HG03575 (cell line): ENCODE measurements around the gene ADGRB3.
"Not testable (repeated sequence)": the region's sequence is repeated elsewhere in the genome, so short reads cannot be mapped to it uniquely, and the experiment has no call there.

Experiments
- ATAC-seq: cut with Tn5 transposase; IDR thresholded peaks from one replicate; pipeline ENCODE4 v1.9.1; 2021; ENCODE audit not compliant: unreplicated experiment, insufficient number of reproducible peaks, low FRiP score; ENCODE audit errors: extremely low read depth

The ADGRB3 gene

DNA sequence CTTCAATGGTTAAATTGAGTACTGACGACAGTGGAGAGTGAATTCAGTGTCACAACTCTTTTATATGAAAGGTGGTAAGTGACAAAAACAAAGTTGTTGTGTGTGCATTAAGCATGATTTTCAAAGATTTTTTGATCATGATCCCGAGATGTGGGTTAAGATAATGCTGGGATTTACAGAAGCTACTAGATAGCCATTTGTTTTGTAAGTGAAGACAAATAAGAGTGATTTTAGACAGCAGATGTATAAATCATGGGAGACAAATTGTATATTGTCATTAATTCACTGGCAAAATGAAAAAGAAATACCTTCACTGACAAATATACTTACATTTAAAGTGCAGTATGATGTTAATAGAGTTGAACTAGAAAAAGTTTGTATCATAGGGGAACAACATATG is 6.1 kb downstream of the ADGRB3 start:
- ATAC-seq = no peak

- no peak for ATAC-seq
Observed at GRCh38 chr6:68642081-68642480, 7.0 kb downstream of the ADGRB3 start.

- ATAC-seq = no peak
Observed at GRCh38 chr6:68642977-68643376, 7.9 kb downstream of the ADGRB3 start.

DNA sequence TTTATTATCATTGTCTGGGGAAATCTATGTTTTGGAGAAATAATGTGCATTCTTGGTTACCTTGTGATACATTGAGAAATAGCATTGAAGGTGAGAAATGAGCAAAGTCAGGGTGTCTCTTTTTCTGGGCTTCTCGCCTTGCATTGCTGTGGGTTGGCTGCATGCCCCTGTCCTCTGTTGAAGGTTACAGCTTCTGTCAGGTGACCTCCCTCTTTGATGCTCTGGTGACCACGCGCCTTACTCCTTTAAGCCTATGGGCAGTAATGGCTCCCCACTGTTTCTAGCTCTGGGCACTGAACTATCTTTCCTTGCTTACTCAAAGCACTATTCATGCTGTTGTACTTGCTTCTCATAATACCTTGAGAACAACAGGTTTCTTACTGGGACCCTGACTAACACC is 14.6 kb downstream of the ADGRB3 start:
- ATAC-seq = no peak

DNA sequence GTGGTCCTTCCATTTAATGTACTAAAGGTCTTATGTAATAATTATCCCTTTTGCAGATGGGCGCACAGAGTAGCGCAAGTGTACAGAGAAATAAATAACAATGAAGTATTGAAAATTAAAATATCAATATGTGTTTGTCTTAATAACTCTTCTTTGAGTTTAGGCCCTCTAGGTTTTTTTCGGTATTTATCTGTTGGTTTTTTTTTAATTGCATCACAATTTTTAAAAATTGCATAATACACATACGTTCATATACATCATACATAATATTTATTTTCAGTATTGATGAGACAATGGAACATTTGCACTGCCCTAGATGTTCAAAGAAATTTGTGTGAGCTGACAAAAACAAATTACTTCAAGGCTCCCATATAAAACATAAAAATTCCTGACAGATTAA is 15.1 kb downstream of the ADGRB3 start:
- ATAC-seq = no peak

GRCh38 chr6:68651011-68651985 is 16.2 kb downstream of the ADGRB3 start:
- no peak for ATAC-seq

DNA sequence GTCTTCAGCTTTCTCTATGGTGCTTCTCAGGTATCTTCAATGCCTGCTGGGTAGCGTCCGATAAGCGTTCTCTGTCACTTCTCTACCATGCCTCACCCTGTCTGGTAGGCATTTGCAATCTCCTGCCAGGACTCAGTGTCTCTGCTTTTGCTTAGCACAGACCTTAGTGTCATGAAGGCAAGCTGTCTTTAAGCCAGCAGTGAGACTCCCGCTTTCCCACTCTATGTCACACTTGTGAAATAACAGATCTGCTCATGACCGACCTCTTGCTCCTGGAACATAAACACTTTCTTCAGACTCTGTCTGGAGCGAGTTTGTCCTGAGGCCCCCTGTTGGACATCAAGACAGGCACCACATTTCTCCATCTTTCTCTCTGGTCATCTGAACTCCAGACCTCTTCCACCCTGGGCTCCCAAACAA is 17.0 kb downstream of the ADGRB3 start:
- no peak for ATAC-seq

DNA sequence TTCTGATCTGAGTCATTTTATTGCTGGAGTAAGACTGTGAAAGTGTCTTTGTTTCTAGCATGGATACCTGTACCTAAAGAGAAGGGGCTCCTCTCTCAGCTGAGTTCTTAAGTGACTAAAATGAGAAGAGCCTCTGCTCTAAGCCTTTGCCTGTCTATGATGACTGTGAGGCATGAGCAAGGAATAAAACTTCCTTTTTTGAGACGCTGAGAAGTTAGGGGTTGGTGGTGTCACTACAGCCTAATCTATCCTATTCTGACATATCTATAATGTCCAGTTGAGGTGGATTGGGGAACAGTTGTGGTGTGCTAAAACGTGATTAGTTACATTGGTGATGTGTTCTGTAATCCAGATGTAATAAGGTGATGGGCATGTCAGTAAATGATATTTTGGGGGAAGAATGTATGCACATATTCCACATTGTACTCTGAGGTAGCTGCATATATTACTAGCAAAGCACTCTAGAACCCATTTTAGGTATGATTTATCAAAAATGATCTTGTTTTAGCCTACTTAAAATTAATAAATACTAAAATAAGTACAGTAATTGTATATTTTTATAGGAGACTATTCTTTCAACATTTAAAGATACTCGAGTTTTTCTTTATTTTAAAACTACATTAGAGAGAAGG is 18.1 kb downstream of the ADGRB3 start:
- ATAC-seq = no peak

DNA sequence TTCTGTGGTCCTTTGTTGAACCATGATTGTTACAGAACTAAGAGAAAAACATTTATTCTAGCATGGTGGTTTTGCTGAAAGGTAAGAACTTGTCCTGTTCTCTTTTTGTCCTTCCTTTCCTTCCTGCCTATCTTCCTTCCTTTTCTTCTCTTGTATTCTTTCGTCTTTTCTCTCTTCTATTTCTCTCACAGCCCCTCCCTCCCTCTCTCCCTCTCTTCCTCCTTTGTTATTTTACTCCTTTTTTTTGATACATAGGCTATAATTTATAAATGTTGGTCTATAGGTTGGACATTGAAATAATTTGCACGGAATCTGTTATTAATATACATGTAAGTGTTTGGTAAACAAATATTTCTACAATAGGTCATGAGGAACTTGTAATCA is 18.6 kb downstream of the ADGRB3 start:
- ATAC-seq = no peak

DNA sequence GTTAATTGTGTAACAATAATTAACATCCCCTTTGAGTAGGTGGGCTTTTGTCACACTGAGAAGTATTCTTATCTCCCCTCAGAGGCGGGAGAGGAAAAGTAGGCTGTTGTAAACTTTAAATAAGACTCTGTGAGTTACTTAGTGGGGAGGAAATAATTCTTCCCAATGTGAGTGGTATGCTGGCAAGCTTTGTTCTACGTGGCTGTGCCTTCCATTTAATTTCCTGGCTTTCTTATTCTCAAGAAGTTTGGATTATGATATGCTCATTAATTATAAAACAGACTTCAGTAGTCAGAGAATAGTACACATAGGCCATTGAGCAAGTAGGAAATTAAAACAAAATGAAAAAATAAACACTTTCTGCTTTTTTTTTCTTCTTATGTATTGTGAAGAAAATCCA is 19.1 kb downstream of the ADGRB3 start:
- no peak for ATAC-seq

DNA sequence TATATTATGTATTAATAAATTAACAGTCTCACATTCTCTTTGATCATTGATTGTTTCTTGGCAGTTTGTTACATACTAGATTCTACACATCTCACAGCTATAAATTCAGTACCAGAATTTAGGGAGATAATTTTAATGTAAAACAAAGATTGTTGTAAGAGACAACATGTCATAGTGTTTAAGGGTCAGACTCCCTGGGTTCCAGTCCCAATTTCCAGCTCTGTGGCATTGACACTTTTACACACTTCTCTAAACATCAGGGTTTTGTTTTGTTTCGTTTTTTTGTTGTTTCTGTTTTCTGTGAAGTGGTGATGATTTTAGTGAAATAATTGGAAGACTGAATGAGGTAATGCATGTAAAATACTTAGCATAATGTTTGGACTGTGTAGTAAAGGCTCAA is 19.9 kb downstream of the ADGRB3 start:
- ATAC-seq = no peak

DNA sequence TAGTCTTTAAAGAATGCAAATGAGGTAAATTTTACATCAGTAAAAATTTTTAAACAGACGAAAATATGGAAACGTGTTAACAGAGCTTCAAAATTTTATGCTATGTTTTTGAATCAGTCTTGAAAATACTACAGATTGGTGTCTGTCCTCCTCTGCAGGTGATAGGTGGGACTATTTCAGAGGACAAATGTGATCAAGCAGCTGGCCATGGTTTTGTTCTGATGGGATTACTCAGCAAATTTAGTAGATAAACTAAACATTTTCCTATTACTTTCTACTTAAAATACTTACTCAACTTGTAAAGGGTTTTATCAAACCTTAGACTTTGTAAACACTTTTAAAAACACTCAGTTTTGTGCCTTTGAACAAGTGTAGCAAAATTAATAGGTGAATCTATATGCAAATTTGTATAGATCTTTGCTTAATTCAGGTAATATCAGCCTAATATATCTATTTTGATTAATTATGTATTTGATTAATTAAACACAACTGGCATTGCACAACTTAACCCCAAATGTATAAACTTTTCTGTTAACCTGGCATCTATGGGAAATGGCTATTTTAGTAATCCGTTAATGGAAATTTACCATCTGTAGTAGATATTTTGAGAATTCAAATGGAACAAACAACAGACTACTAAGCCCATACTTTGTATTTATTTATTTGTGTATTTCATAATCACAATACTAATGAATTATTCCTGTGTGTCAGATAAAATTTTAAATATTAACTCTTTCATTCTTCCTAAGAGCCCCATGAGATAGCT is 22.5 kb downstream of the ADGRB3 start:
- ATAC-seq = no peak

DNA sequence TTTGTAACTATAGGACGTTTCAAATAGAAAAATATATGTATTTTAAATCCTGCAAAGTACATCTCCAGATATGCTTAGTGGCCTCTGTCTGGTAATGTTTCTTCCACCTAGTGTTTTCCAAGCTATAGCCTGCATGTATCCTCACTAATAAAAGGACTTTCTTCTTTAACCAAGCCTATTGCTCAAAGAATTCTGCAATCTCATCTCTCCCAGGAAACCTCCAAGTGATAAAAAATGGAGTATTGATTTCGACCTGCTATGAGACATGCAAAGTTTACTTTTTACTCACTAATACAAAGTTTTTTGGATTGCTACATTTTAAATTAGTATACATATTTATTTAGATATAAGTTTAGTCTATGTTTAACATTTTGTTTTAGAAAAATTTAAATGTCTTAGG is 23.3 kb downstream of the ADGRB3 start:
- no peak for ATAC-seq

GRCh38 chr6:68673255-68673654 is 38.2 kb downstream of the ADGRB3 start:
- ATAC-seq = no peak

DNA sequence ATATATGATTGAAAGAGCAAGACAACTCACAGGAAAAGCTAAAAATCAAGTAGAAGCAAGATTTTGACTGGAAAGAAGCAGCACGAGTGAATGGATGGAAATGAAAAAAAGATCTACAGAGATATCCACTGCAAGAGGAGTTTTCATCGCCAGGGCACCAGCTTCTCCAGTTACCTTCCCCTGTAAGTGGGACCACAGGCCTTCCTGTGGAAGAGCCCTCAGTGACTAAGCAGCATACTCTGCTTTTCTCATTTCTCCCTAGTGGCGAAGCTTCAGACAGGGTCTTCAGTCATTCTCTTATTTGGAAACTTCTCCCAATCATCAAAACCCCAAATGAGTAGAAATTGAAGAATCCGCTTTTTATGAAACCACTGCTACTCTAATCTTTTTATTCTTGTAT is 40.5 kb downstream of the ADGRB3 start:
- no peak for ATAC-seq

GRCh38 chr6:68676094-68676493 is 41.0 kb downstream of the ADGRB3 start:
- ATAC-seq = not testable (repeated sequence)

DNA sequence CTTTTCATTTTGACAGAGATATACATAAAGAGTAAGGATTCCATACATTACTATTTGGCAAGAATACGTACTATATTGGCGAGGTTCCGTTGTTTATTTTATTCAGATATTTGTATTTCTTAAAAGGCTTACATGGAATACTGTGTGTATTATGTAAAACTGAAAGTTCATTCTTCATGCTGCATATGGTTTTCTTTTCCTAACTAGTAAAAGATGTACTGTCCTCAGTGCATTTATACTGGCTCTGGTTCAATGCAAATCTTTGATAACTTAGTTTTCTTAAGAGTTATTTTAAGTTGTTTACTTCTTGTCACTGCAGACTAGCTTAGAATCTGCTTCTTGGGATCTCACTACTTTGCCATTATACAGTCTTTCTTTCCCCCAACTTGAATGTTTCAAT is 42.0 kb downstream of the ADGRB3 start:
- no peak for ATAC-seq

DNA sequence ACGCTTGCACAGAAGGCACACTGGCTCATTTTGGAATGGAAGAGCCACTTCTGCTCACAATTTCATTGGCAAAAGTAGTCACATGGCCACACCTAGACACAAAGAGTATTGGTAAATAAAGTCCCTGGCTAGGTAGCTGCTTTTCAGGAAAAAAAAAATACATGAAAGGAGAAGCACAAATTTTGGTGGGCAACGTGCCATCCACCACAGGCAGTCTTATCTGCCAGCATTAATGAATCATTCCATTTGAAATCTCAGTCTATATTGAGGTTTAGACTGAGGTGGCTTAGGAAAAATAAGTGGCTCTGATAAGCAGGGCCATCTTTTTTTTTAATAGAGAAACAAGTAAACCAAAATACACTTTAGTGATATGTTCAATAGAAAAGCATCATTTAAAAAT is 44.3 kb downstream of the ADGRB3 start:
- ATAC-seq = no peak

GRCh38 chr6:68680264-68680663 is 45.2 kb downstream of the ADGRB3 start:
- no peak for ATAC-seq

GRCh38 chr6:68689910-68690309 is 54.8 kb downstream of the ADGRB3 start:
- ATAC-seq = no peak
